A673 (cell line): ENCODE measurements around the gene SAMD4B. TPM values are rescaled to one million over a fixed set of nuclear protein-coding genes. Genes with fewer than 3 reads are reported as not detected.
A peak's percentile ranks its signal among the peaks of the same experiment; 100 is the strongest.

Source experiments
- BruUV-seq: library from RNA; stranded (reverse); fragments of 400-500 nt; replicated peaks from 2 replicates; lab custom pipeline; 2021; lab: Mats Ljungman, UMichigan
- CTCF ChIA-PET: fragments of 300-600 bp; sonication (Branson Sonifier 250); formaldehyde crosslinking; loops from one replicate; lab custom pipeline; 2022; ENCODE audit warnings: antibody characterized with exemption; lab: Charles Lee
- POLR2A ChIA-PET: fragments of 300-600 bp; sonication (Branson Sonifier 250); formaldehyde crosslinking; loops from one replicate; lab custom pipeline; 2022; ENCODE audit warnings: antibody characterized with exemption; ENCODE audit not compliant: low non-redundant PET; lab: Charles Lee
- DNase-seq: peaks from one replicate; pipeline ENCODE4 v3.0.0-alpha.2; 2015; ENCODE audit warnings: low spot score
- H3K27ac ChIP-seq: fragments of 200-600 bp; sonication (generic); 2 replicates; pipeline ENCODE4 v1.5.1; 2016; ENCODE audit warnings: mixed run types, low read depth, mild to moderate bottlenecking, mixed read lengths, antibody characterized with exemption, low read length; ENCODE audit not compliant: poor library complexity, severe bottlenecking
- H3K27me3 ChIP-seq: fragments of 200-600 bp; sonication (generic); replicated peaks from 2 replicates; pipeline ENCODE4 v1.6.1; 2017; ENCODE audit warnings: mixed run types, low read depth, mild to moderate bottlenecking, mixed read lengths, antibody characterized with exemption, low read length; ENCODE audit not compliant: insufficient read depth, poor library complexity
- H3K36me3 ChIP-seq: fragments of 200-600 bp; sonication (generic); 2 replicates; pipeline ENCODE4 v1.6.1; 2016; ENCODE audit warnings: mixed run types, mild to moderate bottlenecking, mixed read lengths, antibody characterized with exemption, low read length; ENCODE audit not compliant: insufficient read depth, poor library complexity, severe bottlenecking
- H3K4me1 ChIP-seq: fragments of 200-600 bp; sonication (generic); 2 replicates; pipeline ENCODE4 v1.6.1; 2017; ENCODE audit warnings: mixed run types, mild to moderate bottlenecking, mixed read lengths, antibody characterized with exemption, low read length; ENCODE audit not compliant: insufficient read depth, poor library complexity, severe bottlenecking
- H3K4me3 ChIP-seq: fragments of 200-600 bp; sonication (generic); 2 replicates; pipeline ENCODE4 v1.5.1; 2016; ENCODE audit warnings: low read depth, mixed run types, mild to moderate bottlenecking, mixed read lengths, low read length; ENCODE audit not compliant: poor library complexity, severe bottlenecking
- H3K9me3 ChIP-seq: fragments of 200-600 bp; sonication (generic); 2 replicates; pipeline ENCODE4 v1.6.1; 2016; ENCODE audit warnings: mixed run types, low read depth, mild to moderate bottlenecking, mixed read lengths, antibody characterized with exemption, low read length; ENCODE audit not compliant: poor library complexity, severe bottlenecking
- CTCF ChIP-seq: fragments of 300-800, 200-600 bp; sonication (generic); conservative IDR thresholded peaks from 2 replicates; pipeline ENCODE4 v1.5.1; 2017; ENCODE audit warnings: low read depth, mild to moderate bottlenecking, antibody characterized with exemption, low read length, moderate library complexity, mixed read lengths
- EZH2 ChIP-seq: fragments of 200-600 bp; sonication (generic); IDR thresholded peaks from 2 replicates; pipeline ENCODE4 v1.6.1; 2017; ENCODE audit warnings: borderline replicate concordance, low read depth, mild to moderate bottlenecking, mixed read lengths, antibody characterized with exemption, low read length; ENCODE audit not compliant: poor library complexity, severe bottlenecking
- intact Hi-C: fragments of 100-400 bp; cut with micrococcal nuclease; formaldehyde crosslinking; loops from one replicate; pipeline ENCODE4 v1.10.0; 2022; ENCODE audit not compliant: unreplicated experiment
- total RNA-seq: library from RNA; stranded (reverse); gene quantifications from 2 replicates; pipeline ENCODE4 v1.2.3, GENCODE V29; 2021

Gene SAMD4B
- total RNA-seq, 1 experiment from 2014 or later: 168 TPM

- ChIA-PET CTCF (interaction anchor here (0.8 kb wide), 1 partner anchor 48 kb away, joined by 3 read pairs; the partner anchor contains the start of gene SAMD4B), POLR2A (interaction anchor here (1.4 kb wide), 1 partner anchor 46 kb away, joined by 5 read pairs; the partner anchor contains the start of gene RPS16)
- Histone ChIP-seq H3K4me1 (peaks cover 17% of the 10 kb centered on the region), H3K27ac (peak overlapping the region; percentile 96), H3K4me3 (peak overlapping the region; percentile 77), H3K36me3 (peaks cover 42% of the 10 kb centered on the region), H3K27me3 (no peaks in the 10 kb centered on the region), H3K9me3 (no peaks in the 10 kb centered on the region)
- BruUV-seq: no TSS peak
- DNase-seq: no peak
- no peak for TF ChIP-seq CTCF
- no peak for TF ChIP-seq EZH2
- intact Hi-C loops: no loop called here
Measured at GRCh38 chr19:39390451-39390750, 48.2 kb downstream of the SAMD4B start.

- no TSS peak for BruUV-seq
- no peak for TF ChIP-seq EZH2
- no peak for TF ChIP-seq CTCF
- H3K4me1 ChIP-seq: peaks cover 17% of the 10 kb centered on the region
- H3K9me3 ChIP-seq: no peaks in the 10 kb centered on the region
- DNase-seq: peak; percentile 100
- intact Hi-C loops: no loop called here
- ChIA-PET POLR2A (interaction anchor here (0.6 to 1.5 kb wide), 3 partner anchors 13 to 443 kb away, joined by 3 to 17 read pairs (median 5); partner anchors contain the start of genes DYRK1B and RPS16), CTCF (interaction anchor here (0.8 kb wide), 1 partner anchor 49 kb away, joined by 3 read pairs; the partner anchor contains the start of gene SAMD4B)
- peak within 1 kb of the TSS; percentile 77 for H3K4me3 ChIP-seq
- peaks cover 38% of the 10 kb centered on the region for H3K36me3 ChIP-seq
- H3K27me3 ChIP-seq: no peaks in the 10 kb centered on the region
- H3K27ac ChIP-seq: peak within 1 kb of the TSS; percentile 96
Measured at GRCh38 chr19:39390751-39391437, 48.7 kb downstream of the SAMD4B start, which contains the start of the genes MED29 and PAF1. Gene MED29, plus strand, starts transcription at chr19:39391378. Its CDS starts 45 bp downstream, at chr19:39391423. Gene PAF1, minus strand, starts transcription at chr19:39391106. Its CDS starts 242 bp downstream, at chr19:39390864.

- intact Hi-C loops: loop anchor here (1.0 kb wide), 1 partner anchor 15 kb away; the partner anchor contains the start of gene PLEKHG2
- Histone ChIP-seq H3K27me3 (no peaks in the 10 kb centered on the region), H3K27ac (peak overlapping the region; percentile 33), H3K9me3 (no peaks in the 10 kb centered on the region), H3K4me1 (peaks cover 15% of the 10 kb centered on the region), H3K4me3 (no peak overlapping the region), H3K36me3 (peaks cover 5% of the 10 kb centered on the region)
- DNase-seq: peak; percentile 91
- CTCF ChIA-PET: interaction anchor here (1.4 to 1.8 kb wide), 2 partner anchors 9 to 14 kb away, joined by 6 to 16 read pairs; partner anchors contain the start of genes PLEKHG2 and ZFP36
- TF ChIP-seq CTCF: peak; percentile 94
- no peak for TF ChIP-seq EZH2
- BruUV-seq: no TSS peak
- POLR2A ChIA-PET: interaction anchor here (1.3 kb wide), 1 partner anchor 38 kb away, joined by 5 read pairs; the partner anchor contains the start of gene RPS16
Measured at GRCh38 chr19:39397360-39398296, 55.4 kb downstream of the SAMD4B start.
